Measurements from ENCODE around the gene MATCAP1. TPM values are rescaled to one million over a fixed set of nuclear protein-coding genes. Genes with fewer than 3 reads are reported as not detected.

Gene MATCAP1
- total and polyA plus RNA-seq, 2 of the 13 experiments (the other 11 are each of a cell fraction or from before 2014, with no cell fraction given): 11.2 to 24.5 TPM

- no peak for TF ChIP-seq DZIP1 (CRISPR knock-in tag; IDR thresholded peaks at IDR 0.05)
- peak; percentile 96 for TF ChIP-seq ERF (CRISPR knock-in tag; IDR thresholded peaks at IDR 0.05)
- TF ChIP-seq ZSCAN12 (CRISPR knock-in tag; IDR thresholded peaks at IDR 0.05): peak; percentile 77; the same call in 1 of the 2 replicates
- no peak for TF ChIP-seq HOMEZ (CRISPR knock-in tag; IDR thresholded peaks at IDR 0.05; ENCODE audit: low read depth)
- peak; percentile 89; the same call in 1 of the 2 replicates for TF ChIP-seq ZNF280B (CRISPR knock-in tag; IDR thresholded peaks at IDR 0.05; ENCODE audit: borderline replicate concordance)
- no peak for TF ChIP-seq RAD51 (IDR thresholded peaks at IDR 0.05; ENCODE audit: borderline replicate concordance)
- TF ChIP-seq PHF8 (CRISPR knock-in tag; IDR thresholded peaks at IDR 0.05): 0 out of 2 replicates have a peak, but pooled peaks have one; percentile 33
- TF ChIP-seq SNAPC5 (CRISPR knock-in tag; IDR thresholded peaks at IDR 0.05; ENCODE audit: borderline replicate concordance): peak; percentile 46; the same call in 1 of the 2 replicates
- TF ChIP-seq SKIL (CRISPR knock-in tag; IDR thresholded peaks at IDR 0.05; ENCODE audit: borderline replicate concordance): peak; percentile 87
- TF ChIP-seq ZNF782 (CRISPR knock-in tag; IDR thresholded peaks at IDR 0.05; ENCODE audit: borderline replicate concordance): 0 out of 2 replicates have a peak, but pooled peaks have one; percentile 25
- TF ChIP-seq ZNF691 (CRISPR knock-in tag; IDR thresholded peaks at IDR 0.05; ENCODE audit: borderline replicate concordance, low read depth): peak; percentile 74; the same call in 1 of the 2 replicates
- TF ChIP-seq SAP130 (CRISPR knock-in tag; IDR thresholded peaks at IDR 0.05; ENCODE audit: low read depth): peak; percentile 92
- TF ChIP-seq NR2F1 (CRISPR knock-in tag; IDR thresholded peaks at IDR 0.05): peak; percentile 68 to 80; a peak in 3 of 4 replicates
- peak; percentile 89 for TF ChIP-seq ZNF264 (CRISPR knock-in tag; IDR thresholded peaks at IDR 0.05)
- peak; percentile 83; the same call in 1 of the 2 replicates for TF ChIP-seq MXD3 (CRISPR knock-in tag; IDR thresholded peaks at IDR 0.05)
- peak; percentile 74; the same call in 1 of the 2 replicates for TF ChIP-seq REXO4 (CRISPR knock-in tag; IDR thresholded peaks at IDR 0.05; ENCODE audit: borderline replicate concordance)
- no peak for TF ChIP-seq HCFC1 (IDR thresholded peaks at IDR 0.05; ENCODE audit: low read depth, low read length)
Observed at GRCh38 chr16:67164599-67165061, 19.1 kb downstream of the MATCAP1 start, which contains the start of gene HSF4 (continued).

All from HepG2 (cell line).